ENCODE results near the gene PLEKHA7.

PLEKHA7 gene

GRCh38 chr11:16776711-16777612, 237.3 kb downstream of the PLEKHA7 start:
- DNase-seq (ENCODE audit: low read depth, low spot score): peak; percentile 95

DNA sequence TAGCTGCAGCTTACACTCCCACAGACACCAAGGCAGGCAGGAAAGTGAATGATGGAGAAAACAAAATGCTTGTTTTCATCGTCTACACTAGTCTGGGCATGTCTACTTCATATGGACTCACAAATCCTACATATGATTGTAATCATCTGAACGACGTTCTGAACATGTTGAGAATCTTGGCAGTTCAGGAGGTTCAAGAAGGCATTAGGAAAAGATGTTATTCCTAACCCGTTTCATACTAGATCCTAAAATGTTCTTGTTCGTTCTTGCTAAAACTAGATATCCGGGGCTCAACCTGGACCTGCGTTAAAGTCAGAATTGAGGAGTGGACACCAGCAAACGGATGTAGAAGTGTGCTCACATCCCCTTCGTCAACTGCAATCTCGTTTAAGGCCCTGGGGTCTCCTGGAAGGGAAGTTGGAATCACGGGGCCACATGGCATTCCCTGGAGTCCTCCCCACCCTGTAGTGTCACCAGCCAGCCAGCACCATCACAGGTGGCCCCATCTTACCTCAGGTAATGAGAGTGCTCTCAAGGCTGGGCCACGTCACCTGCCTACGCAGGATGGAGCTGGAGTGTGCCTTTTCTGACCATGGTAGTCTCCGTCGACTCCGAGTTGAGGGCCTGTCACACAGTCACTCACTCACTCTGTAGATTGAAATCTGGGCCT, 238.5 kb downstream of the PLEKHA7 start:
- no peak for DNase-seq (ENCODE audit: low read depth, low spot score)

- no peak for DNase-seq (ENCODE audit: low read depth, low spot score)
These were observed 239.1 kb downstream of the PLEKHA7 start for GRCh38 chr11:16774936-16775613.

- DNase-seq (ENCODE audit: low read depth, low spot score): no peak
These were observed 240.0 kb downstream of the PLEKHA7 start for GRCh38 chr11:16773981-16774935.

- no peak for DNase-seq (ENCODE audit: low read depth, low spot score)
These were observed 242.1 kb downstream of the PLEKHA7 start for GRCh38 chr11:16772141-16772512.

DNA sequence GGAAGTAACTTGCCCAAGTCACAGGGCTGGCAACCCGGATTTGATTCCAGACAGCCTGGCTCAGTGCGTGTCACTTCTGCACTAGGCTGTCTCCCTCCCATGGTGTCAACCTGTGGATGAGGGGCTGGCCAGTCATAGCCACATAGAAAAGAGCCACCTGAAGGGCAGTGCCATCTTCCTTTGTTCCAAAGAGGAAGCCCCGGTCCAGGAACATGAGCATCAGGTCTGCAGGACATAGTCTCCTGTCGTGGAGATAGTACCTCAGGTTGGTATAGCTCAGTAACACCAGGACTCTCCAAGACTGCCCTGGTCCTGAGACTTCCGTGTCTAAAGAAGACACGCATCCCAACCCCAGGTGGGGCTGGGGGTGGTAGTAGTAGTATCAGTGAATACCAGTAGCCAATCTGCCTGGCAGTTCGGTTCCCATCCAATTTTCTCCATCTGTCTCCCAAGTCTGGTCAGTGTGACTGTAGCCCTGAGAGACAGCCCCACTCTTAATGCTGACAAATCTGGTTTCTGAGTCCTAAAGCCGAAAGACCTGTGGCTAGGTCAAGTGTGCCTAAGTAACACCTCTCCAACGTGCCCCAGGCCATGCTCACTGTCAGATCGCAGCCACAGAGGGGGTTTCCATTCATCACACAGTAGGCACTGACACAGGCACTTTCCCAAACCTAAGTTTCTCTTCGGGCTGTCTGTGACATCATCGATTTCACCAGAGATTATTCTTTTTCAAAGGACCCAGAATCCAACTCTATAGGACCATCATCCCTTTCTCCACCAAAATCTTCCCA, 242.7 kb downstream of the PLEKHA7 start:
- no peak for DNase-seq (ENCODE audit: low read depth, low spot score)

DNA sequence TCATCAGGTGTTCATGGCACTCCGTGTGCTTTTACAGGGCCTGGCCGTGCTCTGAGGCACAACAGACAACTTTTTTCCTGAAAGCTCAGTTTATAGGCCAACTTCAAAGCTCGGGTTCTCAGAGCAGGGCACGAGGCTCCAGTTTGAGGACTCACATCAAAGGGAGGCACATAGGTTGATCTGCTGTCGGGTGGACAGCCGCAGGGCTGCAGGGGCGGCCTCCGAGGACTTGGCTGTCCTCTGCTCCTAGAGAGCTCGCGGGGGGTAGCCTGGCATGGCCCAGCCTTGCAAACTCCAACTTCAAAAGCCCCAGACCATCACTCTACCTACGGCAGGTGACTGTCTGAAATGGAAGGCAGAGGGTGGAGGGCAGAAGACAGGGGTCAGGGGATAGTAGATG, 244.2 kb downstream of the PLEKHA7 start:
- DNase-seq (ENCODE audit: low read depth, low spot score): no peak

- no peak for DNase-seq (ENCODE audit: low read depth, low spot score)
These were observed 244.8 kb downstream of the PLEKHA7 start for GRCh38 chr11:16769386-16769785.

GRCh38 chr11:16767957-16768356, 246.3 kb downstream of the PLEKHA7 start:
- no peak for DNase-seq (ENCODE audit: low read depth, low spot score)

GRCh38 chr11:16767137-16767536, 247.1 kb downstream of the PLEKHA7 start:
- no peak for DNase-seq (ENCODE audit: low read depth, low spot score)

- no peak for DNase-seq (ENCODE audit: low read depth, low spot score)
These were observed 249.3 kb downstream of the PLEKHA7 start for GRCh38 chr11:16764888-16765287.

- no peak for DNase-seq (ENCODE audit: low read depth, low spot score)
These were observed 250.5 kb downstream of the PLEKHA7 start for GRCh38 chr11:16763746-16764145.

- no peak for DNase-seq (ENCODE audit: low read depth, low spot score)
These were observed 254.2 kb downstream of the PLEKHA7 start for GRCh38 chr11:16759857-16760508.

DNA sequence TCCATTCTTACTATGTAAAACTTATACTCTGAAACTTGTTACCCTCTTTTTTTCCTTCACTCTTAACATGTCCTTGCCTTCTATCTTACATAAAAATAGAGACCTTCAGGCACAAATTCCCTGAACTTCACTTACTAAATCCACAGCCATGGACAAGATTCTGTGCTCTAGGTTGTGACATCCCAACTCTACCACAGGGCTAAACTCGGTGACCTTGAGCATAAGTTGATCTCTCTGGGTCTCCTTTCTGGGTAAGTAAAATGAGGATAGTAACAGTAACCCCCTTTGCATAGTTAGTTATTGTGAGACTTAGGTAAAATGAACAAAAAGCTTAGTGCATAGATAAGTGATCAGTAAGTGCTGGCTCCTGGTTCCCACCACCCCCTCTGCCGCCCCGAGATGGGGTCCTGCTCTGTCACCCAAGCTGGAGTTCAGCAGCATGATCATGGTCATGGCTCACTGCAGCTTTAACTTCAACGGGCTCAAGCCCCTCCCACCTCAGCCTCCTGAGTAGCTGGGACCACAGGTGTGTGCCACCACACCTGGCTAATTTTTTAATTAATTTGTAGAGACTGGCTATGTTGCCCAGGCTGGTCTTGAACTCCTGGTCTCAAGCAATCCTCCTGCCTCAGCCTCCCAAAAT, 255.7 kb downstream of the PLEKHA7 start:
- no peak for DNase-seq (ENCODE audit: low read depth, low spot score)

- no peak for DNase-seq (ENCODE audit: low read depth, low spot score)
These were observed 263.8 kb downstream of the PLEKHA7 start for GRCh38 chr11:16750417-16750816.

DNA sequence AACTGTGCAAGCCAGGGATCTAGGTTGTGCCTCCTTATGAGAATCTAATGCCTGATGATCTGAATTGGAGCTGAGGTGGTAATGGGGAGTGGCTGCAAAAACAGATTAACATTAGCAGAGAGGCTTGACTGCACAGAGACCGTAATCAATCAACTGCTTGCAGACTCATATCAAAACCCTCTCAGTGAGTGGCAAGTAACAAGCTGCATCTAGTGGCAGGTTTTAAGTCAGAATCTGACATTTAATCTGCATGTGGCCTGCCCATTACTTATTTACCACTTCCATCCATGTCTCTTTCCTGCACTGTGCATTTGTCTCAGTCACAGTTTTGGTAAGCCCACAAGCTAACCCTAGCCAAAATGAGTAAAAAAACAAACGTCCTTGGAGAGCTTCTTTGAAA, 264.5 kb downstream of the PLEKHA7 start:
- DNase-seq (ENCODE audit: low read depth, low spot score): no peak

- no peak for DNase-seq (ENCODE audit: low read depth, low spot score)
These were observed 265.1 kb downstream of the PLEKHA7 start for GRCh38 chr11:16749092-16749491.

GRCh38 chr11:16745950-16746605, 268.1 kb downstream of the PLEKHA7 start:
- no peak for DNase-seq (ENCODE audit: low read depth, low spot score)

DNA sequence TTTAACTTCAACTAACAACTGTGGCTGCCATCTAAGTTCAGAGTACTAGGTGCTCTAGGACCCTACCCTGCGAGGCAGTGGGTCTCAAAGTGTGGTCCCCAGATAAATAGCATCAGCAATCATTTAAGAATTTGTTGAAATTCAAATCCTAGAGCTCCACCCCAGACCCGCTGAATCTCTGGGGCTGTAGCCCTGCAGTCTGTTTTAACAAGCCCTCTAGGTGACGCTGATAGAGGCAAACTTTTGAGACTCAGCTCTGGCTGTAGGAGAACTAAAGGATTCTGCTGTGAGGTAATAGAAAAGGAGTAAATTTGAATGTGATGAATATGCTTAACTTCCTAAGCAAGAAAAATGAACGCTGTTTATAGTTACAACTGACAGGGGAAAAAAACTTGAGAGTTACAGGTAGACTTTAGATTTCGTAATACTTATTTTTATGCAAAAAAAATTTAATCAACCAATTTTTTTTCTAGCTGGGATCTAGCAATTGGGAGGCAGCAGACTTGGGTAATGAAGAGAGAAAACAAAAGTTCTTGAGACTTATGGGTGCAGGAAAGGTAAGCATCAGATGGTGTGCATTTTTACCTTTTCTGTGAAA, 270.0 kb downstream of the PLEKHA7 start:
- DNase-seq (ENCODE audit: low read depth, low spot score): no peak

Measured in astrocyte of the hippocampus (primary cell).